ENCODE measurements around the gene PDE7B. TPM values are rescaled to one million over a fixed set of nuclear protein-coding genes. Genes with fewer than 3 reads are reported as not detected.

Gene PDE7B
- total and polyA plus RNA-seq, 2 of the 13 experiments (the other 11 are each of a cell fraction or from before 2014, with no cell fraction given) = not detected

GRCh38 chr6:136067731-136068341 lies 216.3 kb downstream of the PDE7B start:
- no peak for FAIRE-seq
- CTCF ChIA-PET (ENCODE audit: low intra/inter-chr PET ratio, low total read pairs) = no interaction called here
- no peak for DNase-seq (ENCODE audit: low spot score)

More at GRCh38 chr6:136067731-136068341, 216.3 kb downstream of the PDE7B start:
- POLR2A ChIA-PET = no interaction called here
- no peak for ATAC-seq
- no TSS peak for BruUV-seq (replicated peaks)
- H3K27me3 ChIP-seq (ENCODE audit: control insufficient read depth in 1 of 2, insufficient read depth in 2 of 2, low read length in 2 of 2) = no peaks in the 10 kb centered on the region
- H3K9ac ChIP-seq (ENCODE audit: insufficient read depth, low read depth, low read length) = no peak overlapping the region
- TF ChIP-seq ZFAT (CRISPR knock-in tag; conservative IDR thresholded peaks at IDR 0.05) (no peak), LBX2 (CRISPR knock-in tag; IDR thresholded peaks at IDR 0.05; ENCODE audit: borderline replicate concordance) (no peak), ZNF720 (CRISPR knock-in tag; IDR thresholded peaks at IDR 0.05) (no peak), ELF1 (CRISPR knock-in tag; IDR thresholded peaks at IDR 0.05) (no peak), KDM5B (CRISPR knock-in tag; IDR thresholded peaks at IDR 0.05; ENCODE audit: borderline replicate concordance) (no peak), SMAD1 (CRISPR knock-in tag; IDR thresholded peaks at IDR 0.05; ENCODE audit: borderline replicate concordance, low read depth) (no peak), SRSF9 (IDR thresholded peaks at IDR 0.05; ENCODE audit: borderline replicate concordance, insufficient read depth, low read depth, low read length, poor library complexity, severe bottlenecking) (no peak), GATAD1 (CRISPR knock-in tag; IDR thresholded peaks at IDR 0.05) (no peak), ZNF713 (CRISPR knock-in tag; IDR thresholded peaks at IDR 0.05) (no peak), ZNF510 (CRISPR knock-in tag; IDR thresholded peaks at IDR 0.05; ENCODE audit: low read depth) (no peak), ZNF616 (CRISPR knock-in tag; IDR thresholded peaks at IDR 0.05; ENCODE audit: low read depth) (no peak), RAD21 (CRISPR knock-in tag; IDR thresholded peaks at IDR 0.05) (no peak), HES4 (CRISPR knock-in tag; IDR thresholded peaks at IDR 0.05; ENCODE audit: borderline replicate concordance) (no peak), ZNF572 (CRISPR knock-in tag; IDR thresholded peaks at IDR 0.05) (no peak), CHD2 (IDR thresholded peaks at IDR 0.05; ENCODE audit: low read depth, low read length) (no peak), NFE2L1 (CRISPR knock-in tag; IDR thresholded peaks at IDR 0.05; ENCODE audit: borderline replicate concordance) (no peak), KDM3A (CRISPR knock-in tag; IDR thresholded peaks at IDR 0.05; ENCODE audit: low read depth) (no peak), SYNCRIP (IDR thresholded peaks at IDR 0.05; ENCODE audit: insufficient read depth, low read depth, low read length) (no peak)
- TF ChIP-seq, protein P1, sequence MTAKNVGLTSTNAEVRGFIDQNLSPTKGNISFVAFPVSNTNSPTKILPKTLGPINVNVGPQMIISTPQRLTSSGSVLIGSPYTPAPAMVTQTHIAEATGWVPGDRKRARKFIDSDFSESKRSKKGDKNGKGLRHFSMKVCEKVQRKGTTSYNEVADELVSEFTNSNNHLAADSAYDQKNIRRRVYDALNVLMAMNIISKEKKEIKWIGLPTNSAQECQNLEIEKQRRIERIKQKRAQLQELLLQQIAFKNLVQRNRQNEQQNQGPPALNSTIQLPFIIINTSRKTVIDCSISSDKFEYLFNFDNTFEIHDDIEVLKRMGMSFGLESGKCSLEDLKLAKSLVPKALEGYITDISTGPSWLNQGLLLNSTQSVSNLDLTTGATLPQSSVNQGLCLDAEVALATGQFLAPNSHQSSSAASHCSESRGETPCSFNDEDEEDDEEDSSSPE (CRISPR knock-in tag; IDR thresholded peaks at IDR 0.05) = no peak
- TF ChIP-seq, protein P2, sequence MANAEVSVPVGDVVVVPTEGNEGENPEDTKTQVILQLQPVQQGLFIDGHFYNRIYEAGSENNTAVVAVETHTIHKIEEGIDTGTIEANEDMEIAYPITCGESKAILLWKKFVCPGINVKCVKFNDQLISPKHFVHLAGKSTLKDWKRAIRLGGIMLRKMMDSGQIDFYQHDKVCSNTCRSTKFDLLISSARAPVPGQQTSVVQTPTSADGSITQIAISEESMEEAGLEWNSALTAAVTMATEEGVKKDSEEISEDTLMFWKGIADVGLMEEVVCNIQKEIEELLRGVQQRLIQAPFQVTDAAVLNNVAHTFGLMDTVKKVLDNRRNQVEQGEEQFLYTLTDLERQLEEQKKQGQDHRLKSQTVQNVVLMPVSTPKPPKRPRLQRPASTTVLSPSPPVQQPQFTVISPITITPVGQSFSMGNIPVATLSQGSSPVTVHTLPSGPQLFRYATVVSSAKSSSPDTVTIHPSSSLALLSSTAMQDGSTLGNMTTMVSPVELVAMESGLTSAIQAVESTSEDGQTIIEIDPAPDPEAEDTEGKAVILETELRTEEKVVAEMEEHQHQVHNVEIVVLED (CRISPR knock-in tag; IDR thresholded peaks at IDR 0.05; ENCODE audit: borderline replicate concordance) = no peak
- H3K9me3 ChIP-seq (ENCODE audit: low read length) = no peaks in the 10 kb centered on the region
- intact Hi-C loops (cut with micrococcal nuclease; ENCODE audit: unreplicated experiment) (no loop called here), in situ Hi-C loops (cut with HindIII; ENCODE audit: extremely low pct_ligation_motif_present, low pct_unique_long_range_greater_than_20kb) (no loop called here)
- no peaks in the 10 kb centered on the region for H3K79me2 ChIP-seq (ENCODE audit: insufficient read depth, low read length)
- H3K4me1 ChIP-seq (ENCODE audit: insufficient read depth, low read length) = no peaks in the 10 kb centered on the region
- no peak overlapping the region for H3K27ac ChIP-seq (ENCODE audit: extremely low read length, insufficient read depth, low read length)
- no peak overlapping the region for H3K4me2 ChIP-seq (ENCODE audit: low read depth, low read length)
- 42% methylated on average over 10 of the region's 10 CpGs for WGBS (ENCODE audit: low lambda C conversion rate)
- no peak overlapping the region for H2AFZ ChIP-seq (ENCODE audit: low read length)
- H3K4me3 ChIP-seq (replicated peaks in 1 of 3; ENCODE audit: insufficient read depth in 1 of 3, low read depth in 2 of 3, low read length in 3 of 3) = no peak overlapping the region
- H4K20me1 ChIP-seq (ENCODE audit: insufficient read depth, low read length) = no peaks in the 10 kb centered on the region
- no peaks in the 10 kb centered on the region for H3K36me3 ChIP-seq (replicated peaks in 1 of 2; ENCODE audit: control insufficient read depth in 1 of 2, insufficient read depth in 2 of 2, low read length in 2 of 2)
